GM18498 (cell line): ENCODE results near the gene FYCO1.
"Not testable (repeated sequence)": the region's sequence is repeated elsewhere in the genome, so short reads cannot be mapped to it uniquely, and the experiment has no call there.

ENCODE experiments used
- ATAC-seq: cut with Tn5 transposase; IDR thresholded peaks from one replicate; pipeline ENCODE4 v1.9.1; 2021; ENCODE audit warnings: mild to moderate bottlenecking, moderate library complexity; ENCODE audit not compliant: unreplicated experiment

FYCO1 gene

GRCh38 chr3:46010519-46011113, 15.0 kb upstream of the FYCO1 start:
- ATAC-seq, result no peak

DNA sequence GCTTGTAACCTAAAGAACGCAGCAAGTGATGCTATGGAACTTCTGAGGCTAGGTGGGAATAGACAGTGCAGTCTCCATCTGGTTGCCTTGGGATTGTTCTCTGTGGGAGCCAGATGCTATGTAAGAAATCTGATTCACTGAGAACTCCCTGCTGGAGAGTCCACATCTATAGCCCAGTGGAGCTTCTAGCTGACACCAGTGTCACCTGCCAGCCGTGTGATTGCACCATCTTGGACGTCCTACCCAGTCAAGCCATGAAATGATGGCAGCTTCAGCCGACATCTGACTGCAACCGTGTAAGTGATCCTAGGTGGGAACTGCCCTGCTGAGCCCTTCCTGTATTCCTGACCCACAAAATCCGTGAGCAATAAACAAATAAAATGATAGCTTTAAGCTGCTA, 12.4 kb upstream of the FYCO1 start:
- no peak for ATAC-seq

GRCh38 chr3:46007280-46007679, 11.7 kb upstream of the FYCO1 start:
- ATAC-seq, result no peak

DNA sequence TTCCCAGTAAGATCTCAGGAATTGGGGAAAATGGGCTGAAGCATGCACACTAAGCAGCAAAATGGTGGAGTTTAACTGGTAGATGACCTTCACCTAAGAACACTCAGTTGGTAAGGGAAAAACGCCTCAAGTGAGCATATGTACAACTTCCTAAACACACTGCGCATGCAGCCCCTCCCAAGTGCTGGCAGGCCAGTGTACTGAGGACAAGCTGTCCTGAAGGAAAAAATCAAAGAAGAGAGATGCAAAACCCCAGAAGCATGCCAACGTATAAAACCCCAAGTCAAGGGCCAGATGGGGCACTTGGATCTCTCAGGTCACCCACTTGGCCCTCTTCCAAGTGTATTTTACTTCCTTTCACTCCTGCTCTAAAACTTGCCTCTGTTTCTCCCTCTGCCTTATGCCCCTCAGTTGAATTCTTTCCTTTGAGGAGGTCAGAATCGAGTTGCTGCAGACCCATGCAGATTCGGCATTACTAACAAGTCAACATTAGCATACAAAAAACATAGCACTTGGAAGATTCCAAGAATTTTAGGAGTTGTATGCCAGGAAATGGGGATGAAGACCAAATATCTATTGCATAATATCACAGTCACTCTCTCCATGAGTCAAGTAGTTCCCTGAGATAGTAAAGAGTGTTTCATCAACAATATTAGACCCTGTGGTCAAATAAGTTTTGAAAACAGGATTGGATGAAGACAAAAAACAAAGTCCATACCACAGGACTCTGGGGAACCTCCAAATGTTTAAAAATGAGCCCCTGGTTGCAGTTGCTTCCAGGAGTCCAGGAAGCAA, 10.8 kb upstream of the FYCO1 start:
- ATAC-seq, result no peak

DNA sequence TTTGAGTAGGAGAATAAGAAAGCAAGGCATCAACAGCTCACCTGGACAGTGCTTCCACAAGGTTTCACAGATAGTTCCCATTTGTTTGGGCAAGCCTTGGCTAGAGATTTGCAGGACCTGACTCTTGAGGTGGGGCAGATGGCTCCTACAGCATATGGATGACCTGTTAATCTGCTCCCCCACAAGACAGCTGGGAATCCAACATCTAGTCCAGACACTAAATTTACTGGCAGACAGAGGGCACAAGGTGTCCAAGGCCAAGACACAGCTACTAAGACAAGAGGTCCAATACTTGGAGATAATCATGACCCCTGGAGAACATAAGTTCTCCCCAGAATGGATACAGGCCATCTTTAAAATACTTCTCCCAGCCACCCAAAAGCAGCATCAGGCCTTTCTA, 8.1 kb upstream of the FYCO1 start:
- not testable (repeated sequence) for ATAC-seq

GRCh38 chr3:46001178-46001577, 5.6 kb upstream of the FYCO1 start:
- no peak for ATAC-seq

DNA sequence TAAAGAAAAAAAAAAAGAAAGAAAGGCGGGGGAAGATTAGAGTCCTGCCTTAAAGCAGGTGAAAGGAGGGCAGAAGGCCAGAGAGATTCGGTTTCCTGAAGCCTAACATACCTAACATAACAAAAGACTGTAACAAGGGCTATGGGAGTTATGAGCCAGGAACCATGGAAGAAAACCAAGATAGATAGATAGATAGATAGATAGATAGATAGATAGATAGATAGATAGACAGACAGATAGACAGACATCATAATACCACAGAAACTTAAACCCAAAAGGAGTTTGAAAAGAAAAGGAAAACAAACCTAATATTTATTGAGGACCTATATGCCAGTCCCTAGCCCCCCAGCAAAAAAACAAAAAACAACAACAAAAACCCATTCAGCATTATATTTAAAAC, 2.3 kb upstream of the FYCO1 start:
- ATAC-seq, result no peak

DNA sequence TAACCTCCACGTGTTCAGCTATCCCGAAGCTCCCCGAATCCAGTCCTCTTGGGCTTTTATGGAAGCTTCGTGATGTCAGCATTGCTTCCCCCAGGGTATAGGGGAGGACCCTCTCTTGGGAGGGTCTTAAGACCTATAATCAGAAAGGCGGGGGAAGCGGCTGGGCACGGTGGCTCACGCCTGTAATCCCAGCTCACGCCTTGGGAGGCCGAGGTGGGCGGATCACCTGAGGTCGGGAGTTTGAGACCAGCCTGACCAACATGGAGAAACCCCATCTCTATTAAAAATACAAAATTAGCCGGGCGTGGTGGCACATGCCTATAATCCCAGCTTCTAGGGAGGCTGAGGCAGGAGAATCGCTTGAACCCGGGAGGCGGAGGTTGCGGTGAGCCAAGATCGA, 1.9 kb upstream of the FYCO1 start:
- ATAC-seq, result not testable (repeated sequence)

GRCh38 chr3:45994419-45995235, 997 bp downstream of the FYCO1 start:
- ATAC-seq, result peak; percentile 25

- ATAC-seq, result no peak
Measured at GRCh38 chr3:45993421-45994027, 2.1 kb downstream of the FYCO1 start.

DNA sequence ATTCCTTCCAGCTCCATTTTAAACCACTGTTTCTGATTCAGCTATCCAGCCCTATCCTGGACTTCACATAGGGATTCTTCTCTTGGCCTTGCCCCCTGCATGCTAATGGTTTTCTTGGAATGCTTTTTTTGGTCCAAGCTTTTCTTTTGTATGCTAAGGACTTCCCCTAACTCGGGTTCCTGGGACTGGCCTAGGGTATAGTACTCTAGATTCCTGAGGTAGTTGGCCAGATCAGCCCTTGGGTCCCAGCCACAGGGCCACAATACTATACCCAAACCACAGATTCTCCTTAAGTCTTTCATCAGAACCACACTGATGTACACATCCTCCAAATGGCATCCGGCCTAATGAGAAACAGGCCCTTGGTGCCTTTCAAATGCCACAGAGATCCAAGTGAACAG, 2.8 kb downstream of the FYCO1 start:
- no peak for ATAC-seq

DNA sequence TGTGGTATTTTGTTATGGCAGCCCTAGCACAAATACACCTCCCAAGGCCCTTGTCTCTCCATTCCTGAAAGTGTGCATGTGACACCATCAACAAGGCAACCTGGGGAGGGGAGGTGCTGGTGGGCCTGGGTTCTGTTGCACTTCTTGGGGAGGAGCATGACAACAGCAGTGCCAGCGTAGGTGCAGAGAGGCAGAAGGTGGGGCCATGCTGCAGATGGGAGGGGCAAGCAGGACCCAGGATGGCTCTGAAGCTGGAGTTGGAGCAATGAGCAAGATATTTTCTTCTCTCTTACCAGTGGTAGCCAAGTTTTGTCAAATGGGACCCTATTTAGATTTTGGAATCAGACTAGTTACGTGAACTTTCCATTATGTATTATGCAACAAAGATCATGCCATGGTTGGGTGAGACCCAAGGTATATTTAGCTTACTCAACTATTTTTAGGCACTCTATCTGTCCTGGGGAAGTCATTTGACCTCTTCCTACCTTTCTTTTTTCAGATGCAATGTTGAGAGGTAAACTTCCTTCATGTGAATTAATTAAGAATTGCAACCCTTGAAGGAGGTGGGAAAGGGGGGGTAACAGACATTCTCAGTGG, 3.4 kb downstream of the FYCO1 start:
- no peak for ATAC-seq

DNA sequence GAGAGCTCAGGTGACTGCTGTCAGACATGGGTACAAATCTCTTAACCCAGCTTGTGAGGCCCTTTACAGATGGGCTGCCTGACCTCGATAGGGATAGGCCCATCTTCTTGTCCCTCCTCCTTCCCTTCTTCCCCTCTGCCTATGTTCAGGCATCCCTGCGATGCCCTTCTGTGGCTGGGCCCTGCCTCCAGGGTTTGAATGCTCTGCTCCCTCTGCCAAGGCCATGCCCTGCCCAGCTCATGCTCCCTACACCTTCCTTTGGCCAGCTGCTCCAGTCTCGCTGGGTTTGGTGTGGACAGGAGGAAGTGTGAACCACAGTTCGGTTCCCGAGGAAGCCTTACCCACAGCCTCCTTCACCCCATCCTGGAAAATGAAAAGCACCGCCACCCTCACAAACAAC, 4.3 kb downstream of the FYCO1 start:
- ATAC-seq, result no peak

GRCh38 chr3:45990181-45990580, 5.4 kb downstream of the FYCO1 start:
- no peak for ATAC-seq

GRCh38 chr3:45988804-45989203, 6.8 kb downstream of the FYCO1 start:
- ATAC-seq, result no peak

DNA sequence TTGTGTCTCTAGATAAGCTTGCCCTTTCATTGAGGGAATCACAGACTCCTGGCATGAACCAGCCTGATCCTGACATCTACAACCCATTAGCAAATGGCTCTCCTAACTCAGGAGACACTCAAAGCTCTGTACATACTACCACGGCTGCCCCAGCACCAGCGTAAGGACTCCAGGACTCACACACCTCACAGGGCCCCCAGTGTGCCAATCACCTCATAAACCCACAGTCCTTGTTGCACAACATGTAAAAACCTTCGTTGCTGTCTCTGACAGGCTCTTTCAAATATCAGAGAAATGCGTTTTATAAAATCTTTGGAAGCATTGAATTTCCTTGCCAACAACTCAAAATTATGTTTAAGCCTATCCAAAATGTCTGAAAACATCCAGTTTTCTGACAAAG, 7.3 kb downstream of the FYCO1 start:
- no peak for ATAC-seq

GRCh38 chr3:45987368-45988291, 8.0 kb downstream of the FYCO1 start:
- no peak for ATAC-seq

- ATAC-seq, result no peak
Measured at GRCh38 chr3:45986303-45986982, 9.2 kb downstream of the FYCO1 start.

DNA sequence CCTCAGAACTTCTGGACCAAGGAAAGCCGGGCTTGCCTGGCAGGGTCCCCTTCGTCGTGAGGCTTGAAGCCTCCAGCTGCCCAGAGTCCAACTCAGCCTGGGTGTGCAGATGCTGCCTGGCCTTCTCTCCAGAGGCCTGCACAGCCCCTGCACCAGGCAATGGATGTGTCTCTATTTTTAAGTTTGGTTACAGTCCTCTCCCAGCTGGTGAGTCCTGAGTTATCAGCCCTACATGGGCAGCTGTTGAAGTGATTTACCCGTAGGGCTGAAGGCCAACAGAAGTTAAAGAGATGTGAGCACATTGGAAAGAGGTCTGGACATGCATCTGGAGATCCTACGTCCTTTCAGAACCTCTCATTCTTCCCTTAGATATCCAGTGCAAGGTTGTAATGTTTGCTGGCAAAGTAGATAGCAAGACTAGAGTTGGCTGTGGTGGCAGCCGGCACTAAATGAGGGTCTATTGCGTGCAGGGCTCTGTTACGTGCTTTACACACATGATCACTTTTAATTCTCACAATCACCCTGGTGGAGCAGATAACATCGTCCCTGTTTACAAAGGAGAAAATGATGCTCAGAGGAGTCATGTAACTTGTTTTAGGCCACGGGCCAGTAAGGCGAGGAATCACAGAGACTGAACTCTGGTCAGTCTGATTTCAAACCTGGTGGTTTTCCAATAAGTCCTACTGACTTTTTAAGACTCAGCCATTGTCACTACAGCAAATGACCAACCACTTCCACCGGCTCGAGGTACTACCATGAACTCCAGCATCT, 9.9 kb downstream of the FYCO1 start:
- ATAC-seq, result no peak
